Spinal cord (tissue), 10 donors: ENCODE data around the gene ATP2C2. TPM values are rescaled to one million over a fixed set of nuclear protein-coding genes. Genes with fewer than 3 reads are reported as not detected.
"Not testable (repeated sequence)": the region's sequence is repeated elsewhere in the genome, so short reads cannot be mapped to it uniquely, and the experiment has no call there.

ENCODE experiments used
- DNase-seq, 6 donors: peaks; one replicate each; pipeline versions ENCODE4 v3.0.0 to v3.0.0-alpha.2; 2013 to 2015; ENCODE audit warnings: low spot score in 6 of 6, low read depth in 4 of 6
- H3K27ac ChIP-seq: one replicate; pipeline ENCODE4 v1.5.1; 2013; ENCODE audit warnings: low read depth, low read length, control low read depth
- H3K27me3 ChIP-seq: one replicate; pipeline ENCODE4 v1.6.1; 2013; ENCODE audit warnings: low read length; ENCODE audit not compliant: control insufficient read depth, insufficient read depth
- H3K36me3 ChIP-seq: one replicate; pipeline ENCODE4 v1.6.1; 2013; ENCODE audit warnings: low read length; ENCODE audit not compliant: control insufficient read depth, insufficient read depth
- H3K4me1 ChIP-seq: one replicate; pipeline ENCODE4 v1.6.1; 2013; ENCODE audit warnings: low read length; ENCODE audit not compliant: control insufficient read depth, insufficient read depth
- H3K4me3 ChIP-seq: one replicate; pipeline ENCODE4 v1.5.1; 2013; ENCODE audit warnings: low read depth, low read length, control low read depth
- H3K9me3 ChIP-seq: one replicate; pipeline ENCODE4 v1.6.1; 2013; ENCODE audit warnings: low read length; ENCODE audit not compliant: control insufficient read depth, insufficient read depth
- WGBS: methylation state at CpG from one replicate; pipeline ENCODE4 v1.1.5; 2013; ENCODE audit warnings: missing lambda C conversion rate; ENCODE audit not compliant: insufficient coverage; 5-methylcytosine and 5-hydroxymethylcytosine counted together
- polyA plus RNA-seq, 2 donors: library from polyadenylated mRNA; unstranded; fragments of 120-200 nt; gene quantifications; one replicate each; pipeline ENCODE4 v1.2.1, GENCODE V29; 2013; ENCODE audit not compliant: insufficient read length in 2 of 2
- total RNA-seq, 2 donors: library from RNA; depleted of rRNA in 1 of 2; stranded (reverse); fragments of 120-200 nt in 1 of 2; fragments of >200 nt in 1 of 2; gene quantifications; one replicate each; pipeline versions ENCODE4 v1.2.3 to v1.2.4, GENCODE V29; 2013 to 2014
- donor health status: healthy.

The ATP2C2 gene
- total and polyA plus RNA-seq, 4 donors, result 1.4 to 4.2 (median 2.7) TPM

GRCh38 chr16:84411768-84412167, 43.4 kb downstream of the ATP2C2 start:
- H3K4me3 ChIP-seq, result no peak overlapping the region
- no peak for DNase-seq
- H3K4me1 ChIP-seq, result peaks cover 9% of the 10 kb centered on the region
- H3K36me3 ChIP-seq, result no peaks in the 10 kb centered on the region
- no peaks in the 10 kb centered on the region for H3K27me3 ChIP-seq
- H3K27ac ChIP-seq, result no peak overlapping the region
- whole genome bisulfite sequencing, result no CpG with 5 or more reads among the region's 2 CpGs
- no peaks in the 10 kb centered on the region for H3K9me3 ChIP-seq

DNA sequence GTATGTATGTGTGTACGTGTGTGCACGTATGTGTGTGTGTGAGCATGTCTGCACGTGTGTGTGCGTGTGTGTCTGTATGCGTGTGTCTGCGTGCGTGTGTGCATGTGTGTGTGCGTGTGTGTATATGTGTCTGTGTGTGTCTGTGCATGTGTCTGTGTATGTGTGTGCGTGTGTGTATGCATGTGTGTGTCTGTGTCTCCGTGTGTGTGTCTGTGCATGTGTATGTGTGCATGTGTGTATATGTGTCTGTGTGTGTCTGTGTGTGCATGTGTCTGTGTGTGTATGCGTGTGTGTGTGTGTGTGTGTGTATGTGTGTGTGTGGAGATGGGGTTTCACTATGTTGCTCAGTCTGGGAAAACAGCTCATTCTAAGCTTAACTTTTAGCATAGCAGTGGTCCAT, 43.9 kb downstream of the ATP2C2 start:
- 90% methylated on average over 7 of the region's 11 CpGs for WGBS
- Histone ChIP-seq H3K27me3 (no peaks in the 10 kb centered on the region), H3K4me3 (no peak overlapping the region), H3K36me3 (no peaks in the 10 kb centered on the region), H3K9me3 (no peaks in the 10 kb centered on the region), H3K4me1 (peaks cover 7% of the 10 kb centered on the region), H3K27ac (no peak overlapping the region)
- DNase-seq, result no peak

DNA sequence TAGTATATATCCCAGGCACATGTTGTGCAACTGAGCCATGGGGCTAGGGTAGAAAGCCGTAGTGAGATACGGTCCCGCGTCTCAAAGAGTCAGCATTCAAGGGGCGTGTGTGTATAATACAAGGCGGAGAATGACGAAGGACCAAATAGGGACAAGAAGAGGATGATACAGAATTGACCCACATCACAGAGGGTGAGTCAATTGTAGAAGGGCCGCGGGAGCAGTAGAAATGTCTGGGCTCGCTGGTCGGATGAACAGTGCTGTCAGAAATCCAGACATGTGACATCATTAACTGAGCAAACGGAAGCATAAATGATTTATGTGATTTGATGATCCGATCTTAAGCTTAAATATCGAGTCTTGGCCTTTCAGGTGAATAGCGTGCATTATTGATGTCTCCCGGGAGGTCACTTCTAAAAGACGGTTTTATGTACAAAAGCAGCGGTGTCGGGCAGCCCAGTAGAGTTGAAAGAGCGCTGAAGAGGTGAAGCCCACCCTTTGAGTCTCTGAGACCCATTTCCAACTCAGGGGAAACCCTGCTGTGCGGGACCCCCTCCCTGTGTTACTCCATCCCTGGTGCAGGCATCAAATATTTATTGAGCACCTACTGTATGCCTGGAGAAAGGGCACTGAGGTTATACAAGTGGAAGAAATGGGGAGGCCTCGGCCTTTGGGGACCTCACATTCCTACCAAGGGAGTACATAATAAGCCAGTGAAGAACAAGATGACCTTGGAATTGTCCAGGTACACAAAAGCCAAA, 45.1 kb downstream of the ATP2C2 start:
- no peak overlapping the region for H3K4me3 ChIP-seq
- no peak for DNase-seq

DNA sequence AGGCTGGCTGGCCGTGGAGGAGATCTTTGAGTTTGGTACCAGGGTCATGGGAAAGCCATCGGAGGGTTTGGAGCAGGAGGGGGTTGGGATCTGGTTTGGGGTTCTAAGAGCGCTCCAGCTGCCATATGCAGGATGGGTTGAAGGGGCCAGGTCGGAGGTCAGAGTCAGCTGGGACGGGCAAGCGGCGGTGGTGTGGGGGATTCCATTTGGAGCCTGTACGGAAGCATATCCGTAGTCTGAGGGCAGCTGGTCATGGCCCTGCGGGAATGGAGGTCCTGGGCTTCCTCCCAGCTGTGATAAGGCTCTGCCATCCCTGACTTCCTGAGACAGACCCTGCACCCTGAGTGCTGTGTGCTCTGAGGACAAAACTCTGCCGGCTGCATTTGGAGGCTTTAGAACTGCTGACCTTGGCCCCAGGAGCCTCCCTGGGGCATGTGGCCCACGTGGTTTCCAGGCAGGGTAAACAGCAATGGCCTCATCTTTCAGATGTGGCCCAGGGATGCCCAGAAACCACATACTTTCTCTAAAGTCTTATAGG, 46.5 kb downstream of the ATP2C2 start:
- Histone ChIP-seq H3K27me3 (no peaks in the 10 kb centered on the region), H3K36me3 (no peaks in the 10 kb centered on the region), H3K27ac (no peak overlapping the region), H3K4me1 (no peaks in the 10 kb centered on the region), H3K4me3 (no peak overlapping the region), H3K9me3 (no peaks in the 10 kb centered on the region)
- DNase-seq, result no peak
- WGBS, result 68% methylated on average over 11 of the region's 12 CpGs

More for the DNA sequence above, 45.1 kb downstream of the ATP2C2 start:
- Histone ChIP-seq H3K9me3 (no peaks in the 10 kb centered on the region), H3K36me3 (no peaks in the 10 kb centered on the region), H3K27me3 (no peaks in the 10 kb centered on the region), H3K27ac (no peak overlapping the region), H3K4me1 (peaks cover under 1% of the 10 kb centered on the region)
- 87% methylated on average over 16 of the region's 22 CpGs for WGBS

DNA sequence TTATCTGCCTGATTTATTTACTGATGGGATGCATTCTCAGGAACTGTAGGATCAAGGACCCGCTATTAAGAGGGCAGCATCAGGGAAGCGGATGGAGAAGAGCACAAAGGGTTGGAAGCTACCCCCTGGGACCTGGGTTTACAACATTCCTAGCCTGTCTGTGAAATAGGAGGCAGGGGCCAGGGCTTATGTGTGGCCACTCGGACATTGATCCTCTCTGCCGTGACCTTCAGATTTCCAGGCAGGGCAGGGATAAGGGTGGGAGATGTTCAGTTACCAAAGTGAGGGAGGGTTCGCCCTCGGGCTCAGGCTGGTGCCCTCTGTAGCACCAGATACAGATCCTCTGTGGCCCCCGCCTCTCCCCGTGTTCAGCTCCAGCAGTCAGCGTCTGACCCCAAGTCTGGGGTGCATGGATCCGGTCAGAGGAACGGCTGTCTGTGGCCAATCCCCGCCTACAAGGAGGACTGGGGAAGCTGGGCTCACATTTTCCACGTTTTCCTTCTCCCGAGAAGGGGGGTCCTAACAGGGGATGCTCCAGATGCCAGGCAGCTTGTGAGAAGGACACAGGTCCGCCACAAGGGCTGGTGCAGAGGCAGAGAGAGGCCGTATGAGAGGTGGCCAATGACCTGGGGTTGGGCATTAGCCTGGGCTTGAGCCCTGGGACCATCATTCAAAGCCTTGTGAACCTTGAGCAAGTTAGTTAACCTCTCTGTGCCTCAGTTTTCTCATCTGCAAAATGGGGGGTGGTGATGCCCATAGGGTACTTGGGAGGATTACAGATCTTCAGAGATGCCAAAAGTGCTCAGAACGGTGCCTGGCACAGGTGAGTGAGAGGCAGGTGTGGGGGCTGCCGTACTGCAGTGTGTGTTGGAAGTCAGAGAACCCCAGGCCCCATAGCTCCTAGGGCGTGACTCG, 48.3 kb downstream of the ATP2C2 start:
- DNase-seq, result no peak
- no peaks in the 10 kb centered on the region for H3K36me3 ChIP-seq
- H3K27ac ChIP-seq, result no peak overlapping the region
- H3K4me3 ChIP-seq, result no peak overlapping the region
- H3K4me1 ChIP-seq, result no peaks in the 10 kb centered on the region
- no peaks in the 10 kb centered on the region for H3K9me3 ChIP-seq
- no peaks in the 10 kb centered on the region for H3K27me3 ChIP-seq
- 76% methylated on average over 15 of the region's 20 CpGs for WGBS

GRCh38 chr16:84418056-84418849, 49.9 kb downstream of the ATP2C2 start:
- Histone ChIP-seq H3K27me3 (no peaks in the 10 kb centered on the region), H3K36me3 (no peaks in the 10 kb centered on the region), H3K4me3 (no peak overlapping the region), H3K9me3 (no peaks in the 10 kb centered on the region), H3K4me1 (no peaks in the 10 kb centered on the region), H3K27ac (no peak overlapping the region)
- DNase-seq, result no peak
- 96% methylated on average over 20 of the region's 25 CpGs for WGBS

GRCh38 chr16:84419730-84420129, 51.4 kb downstream of the ATP2C2 start:
- DNase-seq, result no peak
- Histone ChIP-seq H3K4me1 (no peaks in the 10 kb centered on the region), H3K27ac (no peak overlapping the region), H3K36me3 (no peaks in the 10 kb centered on the region), H3K9me3 (no peaks in the 10 kb centered on the region), H3K4me3 (no peak overlapping the region), H3K27me3 (no peaks in the 10 kb centered on the region)
- 89% methylated on average over 8 of the region's 8 CpGs for WGBS

DNA sequence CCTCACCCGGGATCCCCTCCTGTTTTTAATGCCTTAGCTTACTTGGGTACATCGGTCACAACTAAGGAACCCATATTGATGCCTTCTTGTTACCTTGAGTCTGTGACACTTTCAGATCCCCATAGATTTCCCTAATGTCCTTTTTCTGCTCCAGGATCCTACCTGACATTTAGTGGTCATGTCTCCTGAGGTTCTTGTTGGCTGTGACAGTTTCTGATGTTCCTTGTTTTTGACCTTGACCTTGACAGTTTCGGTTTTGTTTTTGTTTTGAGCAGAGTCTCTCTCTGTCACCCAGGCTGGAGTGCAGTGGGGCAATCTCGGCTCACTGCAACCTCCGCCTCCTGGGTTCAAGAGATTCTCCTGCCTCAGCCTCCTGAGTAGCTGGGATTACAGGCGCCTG, 52.2 kb downstream of the ATP2C2 start:
- not testable (repeated sequence) for H3K27me3 ChIP-seq, H3K27ac ChIP-seq, H3K4me3 ChIP-seq, H3K36me3 ChIP-seq, H3K4me1 ChIP-seq, H3K9me3 ChIP-seq, DNase-seq
- WGBS, result 88% methylated on average over 5 of the region's 6 CpGs
